ENCODE measurements around the gene TXNRD1.
"Not testable (repeated sequence)": the region's sequence is repeated elsewhere in the genome, so short reads cannot be mapped to it uniquely, and the experiment has no call there.

TXNRD1 gene

DNA sequence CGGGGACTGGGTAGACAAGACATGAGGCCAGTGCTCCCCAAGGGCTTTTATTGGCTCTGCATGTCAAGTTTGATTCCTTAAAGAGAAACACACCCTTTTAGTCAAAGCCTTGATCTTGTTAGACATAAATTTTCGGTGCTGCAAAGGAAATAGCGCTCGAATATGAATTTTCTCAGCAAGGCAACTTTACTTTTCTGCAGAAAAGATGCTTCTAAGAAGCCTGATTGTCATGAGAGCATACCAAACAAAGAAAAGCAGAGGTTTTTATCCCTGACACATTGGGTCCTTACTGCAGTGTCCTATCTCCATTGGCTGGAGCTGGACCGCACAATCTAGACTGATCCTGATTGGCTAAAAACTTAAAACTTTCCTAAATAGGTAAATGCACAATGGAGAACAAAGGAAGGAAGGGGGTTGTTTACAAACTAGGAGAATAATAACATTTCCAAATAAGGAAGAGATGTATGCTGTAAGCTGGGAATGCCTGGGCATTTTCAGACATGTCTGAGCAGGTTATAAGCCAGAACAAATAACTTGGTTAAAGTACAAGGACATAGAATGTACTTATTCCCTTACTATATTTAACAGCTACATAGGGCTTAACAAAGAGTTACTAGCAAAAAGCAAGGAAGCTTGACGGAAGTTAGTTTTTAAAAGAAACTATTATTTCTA lies 17.2 kb downstream of the TXNRD1 start:
- no peak for FAIRE-seq
- DNase-seq (ENCODE audit: insufficient read length, low spot score), result no peak

GRCh38 chr12:104234926-104235499 lies 19.4 kb downstream of the TXNRD1 start:
- DNase-seq (ENCODE audit: insufficient read length, low spot score), result no peak
- FAIRE-seq, result no peak

GRCh38 chr12:104237930-104238329 lies 22.4 kb downstream of the TXNRD1 start:
- DNase-seq (ENCODE audit: insufficient read length, low spot score) (no peak), FAIRE-seq (no peak)

GRCh38 chr12:104242546-104243206 lies 27.1 kb downstream of the TXNRD1 start:
- no peak for DNase-seq (ENCODE audit: insufficient read length, low spot score)
- FAIRE-seq, result no peak

DNA sequence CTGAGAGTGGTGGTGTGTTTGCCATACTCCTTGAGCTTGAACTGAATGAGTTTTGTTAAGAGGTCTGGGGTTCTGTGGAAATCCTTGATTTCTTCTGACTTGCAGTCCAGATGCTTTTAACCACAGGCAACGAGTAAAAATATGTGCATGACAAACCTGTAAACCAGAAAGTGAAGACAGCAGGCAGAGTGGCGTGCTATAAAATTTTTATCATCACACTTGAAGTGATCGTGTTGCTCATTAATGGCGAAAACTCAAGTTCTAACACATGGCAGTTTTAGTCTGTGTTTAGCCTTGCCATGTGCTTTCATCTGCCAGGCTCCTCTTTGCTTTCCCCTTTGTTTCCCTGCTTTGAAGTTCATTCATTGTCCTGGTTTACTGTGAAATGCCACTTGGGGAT lies 28.0 kb downstream of the TXNRD1 start:
- FAIRE-seq (no peak), DNase-seq (ENCODE audit: insufficient read length, low spot score) (no peak)

DNA sequence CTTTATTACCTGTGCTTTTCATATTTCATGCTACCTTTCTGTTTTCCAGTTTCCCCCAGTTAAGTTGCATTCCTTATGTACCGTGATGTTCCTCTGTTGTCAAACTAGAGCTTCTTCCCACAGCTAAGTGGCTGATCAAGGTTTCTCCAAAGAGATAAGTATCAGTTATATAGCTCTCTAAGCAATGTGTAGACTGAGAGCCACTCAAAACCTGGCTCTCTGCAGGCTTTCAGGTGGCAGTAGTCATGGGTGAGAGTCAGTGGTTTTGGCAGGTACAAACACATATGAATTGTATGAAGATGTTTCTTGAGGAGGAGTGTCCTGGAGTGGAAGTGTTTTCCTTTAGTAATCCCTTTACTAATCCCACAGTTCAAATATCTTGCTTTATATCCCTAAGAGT lies 28.4 kb downstream of the TXNRD1 start:
- DNase-seq (ENCODE audit: insufficient read length, low spot score) (no peak), FAIRE-seq (no peak)

- DNase-seq (ENCODE audit: insufficient read length, low spot score) (no peak), FAIRE-seq (no peak)
These were observed 32.1 kb downstream of the TXNRD1 start for GRCh38 chr12:104247698-104248097.

DNA sequence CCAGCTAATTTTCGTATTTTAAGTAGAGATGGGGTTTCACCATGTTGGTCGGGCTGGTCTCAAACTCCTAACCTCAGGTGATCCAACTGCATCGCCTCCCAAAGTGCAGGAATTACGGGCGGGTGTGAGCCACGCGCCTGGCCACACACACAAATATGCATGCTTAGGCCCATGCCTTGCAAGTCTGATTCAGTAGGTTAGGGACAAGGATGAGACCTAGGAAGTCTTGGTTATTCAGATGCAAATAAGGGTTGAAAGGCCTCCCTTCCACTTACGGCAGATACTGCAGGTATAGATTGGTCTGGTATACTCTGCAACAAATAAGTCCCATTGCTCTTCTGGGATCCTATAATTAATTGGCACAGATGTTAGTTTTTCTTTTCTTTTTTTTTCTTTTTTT lies 32.9 kb downstream of the TXNRD1 start:
- FAIRE-seq, result no peak
- DNase-seq (ENCODE audit: insufficient read length, low spot score), result no peak

GRCh38 chr12:104249017-104249416 lies 33.4 kb downstream of the TXNRD1 start:
- DNase-seq (ENCODE audit: insufficient read length, low spot score), result no peak
- no peak for FAIRE-seq

DNA sequence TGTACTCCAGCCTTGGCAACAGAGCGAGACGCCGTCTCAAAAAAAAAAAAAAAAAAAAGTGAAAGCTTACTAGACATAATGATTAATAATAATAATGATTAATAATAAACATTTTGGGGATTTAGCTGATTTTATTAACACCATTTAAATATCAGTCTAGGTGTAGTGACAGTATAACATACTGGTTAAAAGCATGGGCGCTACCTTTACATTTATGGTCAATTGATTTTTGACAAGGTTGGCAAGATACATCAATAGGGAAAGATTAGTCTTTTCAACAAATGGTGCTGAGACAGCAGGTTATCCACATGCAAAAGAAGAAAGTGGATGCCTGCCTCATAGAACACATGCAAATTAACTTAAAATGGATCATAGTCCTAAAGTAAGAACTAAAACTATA lies 34.3 kb downstream of the TXNRD1 start:
- FAIRE-seq (no peak), DNase-seq (ENCODE audit: insufficient read length, low spot score) (no peak)

GRCh38 chr12:104250366-104251125 lies 35.0 kb downstream of the TXNRD1 start:
- DNase-seq (ENCODE audit: insufficient read length, low spot score) (no peak), FAIRE-seq (no peak)

DNA sequence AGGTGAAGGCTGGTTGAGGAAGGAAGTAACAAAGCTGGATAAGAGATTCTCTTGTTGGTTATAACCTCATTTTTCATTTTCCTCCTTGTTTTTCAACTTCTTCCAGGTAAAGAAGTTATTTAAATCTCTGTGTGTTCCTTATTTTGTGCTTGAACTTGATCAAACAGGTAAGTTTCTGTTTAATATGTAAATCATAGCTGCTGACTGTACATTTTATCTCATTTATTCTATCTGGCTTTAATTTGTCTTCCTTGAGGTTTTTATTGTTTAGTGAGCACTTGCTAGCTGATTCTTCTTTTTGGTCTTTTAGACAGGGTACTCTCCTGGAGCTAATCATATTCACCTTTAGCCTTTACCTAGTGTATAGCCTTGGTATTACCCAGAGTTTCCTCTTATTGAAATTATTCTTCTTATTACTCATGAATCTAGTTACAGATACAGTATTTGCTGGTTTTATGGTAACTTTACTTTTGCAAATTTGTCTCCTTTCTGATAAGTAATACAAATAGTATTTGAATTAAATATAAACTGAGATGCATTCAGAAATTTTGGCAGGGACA lies 42.4 kb downstream of the TXNRD1 start:
- no peak for DNase-seq (ENCODE audit: insufficient read length, low spot score)
- FAIRE-seq, result no peak

- FAIRE-seq (no peak), DNase-seq (ENCODE audit: insufficient read length, low spot score) (no peak)
These were observed 43.0 kb downstream of the TXNRD1 start for GRCh38 chr12:104258476-104259067.

DNA sequence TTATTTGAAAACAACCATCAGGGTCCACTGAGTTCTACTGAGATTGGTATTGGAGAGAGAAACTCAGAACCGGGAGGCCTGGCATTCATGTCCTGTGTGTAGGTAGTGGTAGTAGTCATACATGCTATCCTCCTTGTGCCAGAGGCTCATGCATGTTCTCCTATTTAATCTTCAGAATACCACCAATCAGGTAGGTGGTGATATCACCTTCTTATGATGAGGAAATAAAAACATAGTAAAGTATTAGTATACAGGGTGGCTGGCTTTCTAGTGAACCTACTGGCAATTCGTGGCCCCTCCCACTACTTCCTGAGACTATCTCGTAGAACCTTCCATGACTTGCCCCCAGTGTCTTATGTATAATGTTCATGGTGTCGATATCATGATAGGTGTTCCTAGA lies 47.4 kb downstream of the TXNRD1 start:
- FAIRE-seq, result no peak
- no peak for DNase-seq (ENCODE audit: insufficient read length, low spot score)

DNA sequence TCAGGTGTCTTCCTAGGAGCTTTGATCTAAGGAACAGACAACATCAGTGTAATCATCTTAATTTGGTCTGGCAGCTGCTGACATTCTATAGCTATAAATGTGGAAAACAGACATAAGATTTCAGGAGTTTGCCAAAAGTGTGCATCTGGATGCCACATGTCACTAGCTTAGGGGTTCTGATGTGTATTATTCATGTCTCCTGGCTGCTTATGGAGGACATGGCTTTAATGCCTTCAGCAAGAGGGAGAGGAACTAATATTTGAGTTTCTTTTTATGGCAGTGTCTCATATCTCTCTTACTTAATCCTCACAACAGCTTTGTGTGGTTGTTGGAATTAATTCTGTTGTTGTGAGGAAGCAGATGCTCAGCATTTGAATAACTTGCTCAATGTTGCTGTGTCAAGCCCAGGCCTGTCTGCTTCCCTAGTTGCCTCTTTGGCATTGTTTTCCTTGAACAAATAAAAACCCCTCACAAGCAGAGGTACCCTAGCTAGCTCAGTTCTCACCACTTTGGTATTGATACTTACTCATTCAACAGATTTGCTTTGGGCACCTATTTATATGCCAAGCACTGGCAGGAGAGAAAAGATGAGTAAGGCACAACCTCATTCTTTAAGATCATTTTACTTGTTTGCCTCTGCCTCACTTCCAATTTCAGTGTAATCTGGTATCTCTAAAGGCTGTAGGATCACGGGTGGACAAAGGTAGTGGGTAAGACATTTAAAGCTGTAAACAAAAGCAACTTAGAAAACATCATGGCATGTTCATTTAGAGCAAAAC lies 48.2 kb downstream of the TXNRD1 start:
- no peak for DNase-seq (ENCODE audit: insufficient read length, low spot score)
- FAIRE-seq, result no peak

DNA sequence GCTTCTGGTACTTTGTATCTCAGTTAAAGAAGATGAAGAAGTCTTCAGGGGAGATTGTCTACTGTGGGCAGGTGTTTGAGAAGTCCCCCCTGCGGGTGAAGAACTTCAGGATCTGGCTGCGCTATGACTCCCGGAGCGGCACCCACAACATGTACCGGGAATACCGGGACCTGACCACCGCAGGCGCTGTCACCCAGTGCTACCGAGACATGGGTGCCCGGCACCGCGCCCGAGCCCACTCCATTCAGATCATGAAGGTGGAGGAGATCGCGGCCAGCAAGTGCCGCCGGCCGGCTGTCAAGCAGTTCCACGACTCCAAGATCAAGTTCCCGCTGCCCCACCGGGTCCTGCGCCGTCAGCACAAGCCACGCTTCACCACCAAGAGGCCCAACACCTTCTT lies 49.9 kb downstream of the TXNRD1 start:
- DNase-seq (ENCODE audit: insufficient read length, low spot score); FAIRE-seq: not testable (repeated sequence)

DNA sequence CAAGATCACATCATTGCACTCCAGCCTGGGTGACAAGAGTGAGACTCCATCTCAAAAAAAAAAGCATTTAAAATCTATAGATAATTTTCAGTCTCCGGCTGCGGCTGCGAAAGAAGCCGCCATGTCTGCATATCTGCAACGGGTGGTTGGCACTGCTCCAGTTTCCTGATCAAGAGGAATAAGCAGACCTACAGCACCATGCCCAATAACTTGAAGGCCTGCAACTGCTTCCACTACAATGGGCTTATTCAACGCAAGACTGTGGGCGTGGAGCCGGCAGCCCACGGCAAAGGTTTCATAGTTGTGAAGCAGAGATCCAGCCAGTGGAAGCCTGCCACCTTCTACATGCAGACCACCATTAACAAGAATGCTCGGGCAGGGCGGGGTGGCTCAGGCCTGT lies 57.4 kb downstream of the TXNRD1 start:
- no peak for DNase-seq (ENCODE audit: insufficient read length, low spot score)
- no peak for FAIRE-seq

DNA sequence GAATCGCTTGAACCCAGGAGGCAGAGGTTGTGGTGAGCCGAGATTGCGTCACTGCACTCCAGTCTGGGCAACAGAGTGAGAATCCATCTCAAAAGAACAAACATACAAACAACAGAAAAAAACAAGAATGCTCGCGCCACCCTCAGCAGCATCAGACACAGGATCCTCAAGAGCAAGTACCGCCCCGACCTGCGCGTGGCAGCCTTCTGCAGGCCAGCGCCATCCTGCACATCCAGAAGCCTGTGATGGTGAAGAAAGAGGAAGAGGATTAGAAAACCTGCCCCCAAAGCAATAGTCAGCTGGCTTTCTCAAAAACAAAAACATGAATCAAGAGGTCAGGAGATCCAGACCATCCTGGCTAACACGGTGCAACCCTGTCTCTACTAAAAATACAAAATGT lies 57.9 kb downstream of the TXNRD1 start:
- no peak for FAIRE-seq
- DNase-seq (ENCODE audit: insufficient read length, low spot score), result no peak

- no peak for DNase-seq (ENCODE audit: insufficient read length, low spot score)
- no peak for FAIRE-seq
These were observed 59.2 kb downstream of the TXNRD1 start for GRCh38 chr12:104274811-104275210.

GRCh38 chr12:104275689-104276088 lies 60.1 kb downstream of the TXNRD1 start:
- FAIRE-seq, result no peak
- no peak for DNase-seq (ENCODE audit: insufficient read length, low spot score)

Measured in HTR-8/SVneo (cell line).